Endodermal cell (in vitro differentiated cells): ENCODE data around the gene PNMA6E. TPM values are rescaled to one million over a fixed set of nuclear protein-coding genes. Genes with fewer than 3 reads are reported as not detected.
"Not testable (repeated sequence)": the region's sequence is repeated elsewhere in the genome, so short reads cannot be mapped to it uniquely, and the experiment has no call there.

Experiments
- DNase-seq: peaks from one replicate; pipeline ENCODE4 v3.0.0-alpha.2; 2017
- H3K27ac ChIP-seq: 2 replicates; pipeline ENCODE4 v1.5.1; 2013; ENCODE audit warnings: mild to moderate bottlenecking, low read depth, low read length, moderate library complexity
- H3K27me3 ChIP-seq: 2 replicates; pipeline ENCODE4 v1.6.1; 2013; ENCODE audit warnings: mild to moderate bottlenecking, low read length, moderate library complexity; ENCODE audit not compliant: insufficient read depth, control insufficient read depth, poor library complexity, severe bottlenecking
- H3K36me3 ChIP-seq: 2 replicates; pipeline ENCODE4 v1.7.0; 2013; ENCODE audit warnings: mild to moderate bottlenecking, low read length, moderate library complexity; ENCODE audit not compliant: control insufficient read depth, insufficient read depth
- H3K4me1 ChIP-seq: one replicate; pipeline ENCODE4 v1.7.0; 2013; ENCODE audit warnings: low read length; ENCODE audit not compliant: control insufficient read depth, insufficient read depth
- H3K4me3 ChIP-seq: 2 replicates; pipeline ENCODE4 v1.5.1; 2013; ENCODE audit warnings: mild to moderate bottlenecking, low read length, moderate library complexity
- H3K9ac ChIP-seq: 2 replicates; pipeline ENCODE4 v1.6.1; 2013; ENCODE audit warnings: mild to moderate bottlenecking, low read length, moderate library complexity; ENCODE audit not compliant: poor library complexity, severe bottlenecking; ENCODE audit errors: extremely low read depth
- H3K9me3 ChIP-seq: 2 replicates; pipeline ENCODE4 v1.6.1; 2013; ENCODE audit warnings: mild to moderate bottlenecking, low read length, moderate library complexity; ENCODE audit not compliant: control insufficient read depth
- H3K27ac Mint-ChIP-seq: 2 replicates; pipeline ENCODE4 v1.8.0; 2020; ENCODE audit warnings: mixed read lengths
- H3K27me3 Mint-ChIP-seq: 2 replicates; pipeline ENCODE4 v1.8.0; 2021; ENCODE audit warnings: mild to moderate bottlenecking, mixed read lengths; ENCODE audit not compliant: insufficient read depth
- H3K36me3 Mint-ChIP-seq: 2 replicates; pipeline ENCODE4 v1.8.0; 2020; ENCODE audit warnings: low read depth, mixed read lengths
- H3K4me1 Mint-ChIP-seq: 2 replicates; pipeline ENCODE4 v1.8.0; 2020; ENCODE audit warnings: mixed read lengths
- H3K4me3 Mint-ChIP-seq: 2 replicates; pipeline ENCODE4 v1.8.0; 2020; ENCODE audit warnings: mild to moderate bottlenecking, moderate library complexity, mixed read lengths
- H3K9me3 Mint-ChIP-seq: 2 replicates; pipeline ENCODE4 v1.8.0; 2020; ENCODE audit warnings: mild to moderate bottlenecking, mixed read lengths
- CTCF ChIP-seq: fragments of 200-600 bp; sonication (generic); conservative IDR thresholded peaks from 2 replicates; pipeline ENCODE4 v1.5.0; 2021; ENCODE audit warnings: antibody characterized with exemption, mild to moderate bottlenecking
- WGBS, 2 experiments: methylation state at CpG; one replicate each; pipeline versions ENCODE4 v1.1.5 to v1.1.7; 2013; ENCODE audit warnings: missing lambda C conversion rate in 2 of 2, mixed read lengths in 1 of 2; ENCODE audit not compliant: insufficient coverage in 1 of 2, insufficient read length in 1 of 2; 5-methylcytosine and 5-hydroxymethylcytosine counted together
- total RNA-seq, 2 donors: library from RNA; stranded (reverse); fragmentation: NEBNext Ultra II Directional in 1 of 2; extraction: Animal tissue kit (Norgen Biotek cat#: 25700) in 1 of 2; gene quantifications; 2 replicates in 1 of 2; 3 replicates in 1 of 2; pipeline ENCODE4 v1.2.1, GENCODE V29; 2021

PNMA6E gene
- total RNA-seq, 2 donors from 2014 or later: not detected

DNA sequence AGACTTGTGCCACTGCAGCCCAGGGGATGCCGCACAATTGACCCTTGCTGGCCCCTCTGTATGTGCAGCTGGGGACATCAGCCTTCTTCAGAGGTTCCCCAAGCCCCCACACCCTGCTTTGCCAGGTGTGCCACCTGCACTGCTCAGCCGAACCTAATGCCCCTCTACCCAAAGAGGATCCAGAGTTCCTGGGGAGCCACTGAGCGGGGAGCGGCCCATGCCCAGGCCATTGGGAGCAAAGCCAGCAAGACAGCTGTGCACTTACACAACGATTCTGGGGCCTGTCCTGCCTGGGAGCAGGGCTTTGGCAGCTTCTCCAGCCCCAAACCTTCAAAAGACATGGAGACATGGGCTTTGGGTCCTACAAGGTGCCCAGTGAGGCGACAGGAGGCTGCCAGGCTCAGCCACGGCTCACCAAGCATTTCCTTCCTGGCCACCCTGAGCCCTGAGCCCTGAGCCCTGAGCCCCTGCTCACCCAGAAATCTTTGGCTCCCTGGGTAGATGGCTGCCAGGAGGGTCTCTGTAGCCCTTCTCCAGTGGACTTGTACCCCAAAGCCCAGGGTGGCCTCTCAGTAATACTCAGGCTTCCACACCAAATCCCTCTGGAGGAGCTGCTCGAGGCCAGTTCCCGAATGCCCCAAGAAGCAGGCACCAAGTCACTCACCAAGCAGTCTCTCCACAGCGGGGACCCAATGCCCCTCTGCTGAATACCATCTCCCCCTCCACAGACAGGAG lies 13.0 kb downstream of the PNMA6E start:
- Histone ChIP-seq H3K36me3 (no peaks in the 10 kb centered on the region), H3K27ac (no peak overlapping the region), H3K9ac (no peak overlapping the region), H3K4me3 (no peak overlapping the region), H3K4me1 (no peaks in the 10 kb centered on the region), H3K9me3 (no peaks in the 10 kb centered on the region), H3K27me3 (no peaks in the 10 kb centered on the region)
- no peaks in the 10 kb centered on the region for H3K4me1 Mint-ChIP-seq
- TF ChIP-seq CTCF: no peak
- H3K36me3 Mint-ChIP-seq: no peaks in the 10 kb centered on the region
- DNase-seq: peak; percentile 14
- H3K27ac Mint-ChIP-seq: no peak overlapping the region
- H3K9me3 Mint-ChIP-seq: peaks cover 24% of the 10 kb centered on the region
- H3K4me3 Mint-ChIP-seq: no peak overlapping the region
- H3K27me3 Mint-ChIP-seq: no peaks in the 10 kb centered on the region
- 93% methylated on average over 10 of the region's 10 CpGs; no CpG with 5 or more reads in 1 of the 2 experiments for WGBS, 2 experiments

DNA sequence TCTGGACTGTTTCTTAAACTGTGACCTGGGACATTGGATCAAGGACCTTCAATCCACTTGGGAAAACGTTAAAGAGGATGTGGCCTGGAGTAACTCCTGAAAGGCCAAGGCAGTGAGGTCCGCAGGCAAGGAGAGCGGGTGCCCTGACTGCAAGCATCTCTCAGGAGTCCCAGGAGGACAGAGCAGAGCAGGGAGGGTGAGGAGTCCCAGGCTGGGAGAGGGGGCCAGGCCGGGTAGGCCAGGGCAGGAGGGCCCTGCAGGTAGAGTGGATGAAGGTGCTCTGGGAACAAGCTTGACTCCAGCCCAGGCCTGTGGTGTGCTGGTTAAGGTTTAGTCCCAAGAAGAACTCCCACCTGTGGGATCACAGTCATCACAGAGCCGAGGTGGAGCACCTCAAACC lies 13.8 kb downstream of the PNMA6E start:
- no peak for TF ChIP-seq CTCF
- no peak overlapping the region for H3K4me3 ChIP-seq
- Mint-ChIP-seq H3K4me1 (no peaks in the 10 kb centered on the region), H3K27ac (no peak overlapping the region), H3K9me3 (peaks cover 24% of the 10 kb centered on the region), H3K36me3 (no peaks in the 10 kb centered on the region), H3K27me3 (no peaks in the 10 kb centered on the region), H3K4me3 (no peak overlapping the region)
- peak; percentile 15 for DNase-seq
- H3K27ac ChIP-seq: no peak overlapping the region
- H3K4me1 ChIP-seq: no peaks in the 10 kb centered on the region
- no peaks in the 10 kb centered on the region for H3K27me3 ChIP-seq
- H3K36me3 ChIP-seq: no peaks in the 10 kb centered on the region
- H3K9me3 ChIP-seq: no peaks in the 10 kb centered on the region
- 78 to 89% methylated on average over 3 to 4 of the region's 5 CpGs for WGBS, 2 experiments
- H3K9ac ChIP-seq: no peak overlapping the region

- Histone ChIP-seq H3K4me1 (no peaks in the 10 kb centered on the region), H3K9ac (no peak overlapping the region), H3K27me3 (no peaks in the 10 kb centered on the region), H3K9me3 (no peaks in the 10 kb centered on the region), H3K4me3 (no peak overlapping the region), H3K36me3 (no peaks in the 10 kb centered on the region), H3K27ac (no peak overlapping the region)
- no peak for DNase-seq
- TF ChIP-seq CTCF: no peak
- Mint-ChIP-seq H3K4me1 (no peaks in the 10 kb centered on the region), H3K36me3 (no peaks in the 10 kb centered on the region), H3K27me3 (no peaks in the 10 kb centered on the region), H3K9me3 (peaks cover 27% of the 10 kb centered on the region), H3K4me3 (no peak overlapping the region), H3K27ac (no peak overlapping the region)
- WGBS, 2 experiments: 98% methylated on average over 5 of the region's 5 CpGs; no CpG with 5 or more reads in 1 of the 2 experiments
These were observed 15.1 kb downstream of the PNMA6E start for GRCh38 chrX:153386097-153386496.

DNA sequence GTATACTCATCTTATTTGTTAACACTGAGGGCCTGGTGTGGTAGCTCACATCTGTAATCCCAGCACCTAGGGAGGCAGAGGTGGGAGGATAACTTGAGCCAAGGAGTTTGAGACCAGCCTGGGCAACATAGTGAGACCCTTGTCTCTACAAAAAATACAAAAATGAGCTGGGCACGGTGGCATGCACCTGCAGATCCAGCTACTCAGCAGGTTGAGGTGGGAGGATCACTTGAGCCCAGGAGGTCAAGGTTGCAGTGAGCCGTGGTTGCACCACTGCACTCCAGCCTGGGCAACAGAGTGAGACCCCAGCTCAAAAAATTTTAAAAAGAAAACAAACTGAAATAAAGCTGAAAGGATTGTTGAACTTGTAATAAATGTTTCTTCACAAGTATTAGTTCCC lies 16.2 kb downstream of the PNMA6E start:
- not testable (repeated sequence) for H3K27ac Mint-ChIP-seq, DNase-seq, H3K36me3 ChIP-seq, H3K4me1 ChIP-seq, H3K9me3 ChIP-seq, H3K27me3 Mint-ChIP-seq, H3K27ac ChIP-seq, H3K4me3 ChIP-seq, H3K4me3 Mint-ChIP-seq, H3K27me3 ChIP-seq, H3K4me1 Mint-ChIP-seq, H3K36me3 Mint-ChIP-seq, H3K9ac ChIP-seq
- peaks cover 35% of the 10 kb centered on the region for H3K9me3 Mint-ChIP-seq
- WGBS, 2 experiments: 83 to 88% methylated on average over 1 to 2 of the region's 2 CpGs
